Bronchial epithelial cell (primary cell): ENCODE data around the gene CHCHD6. TPM values are rescaled to one million over a fixed set of nuclear protein-coding genes. Genes with fewer than 3 reads are reported as not detected.

Source experiments
- DNase-seq: peaks from one replicate; pipeline ENCODE4 v3.0.0-alpha.2; 2010; ENCODE audit warnings: low read depth
- FAIRE-seq: peaks from 2 replicates; lab custom pipeline; 2011; peaks lifted over from hg19 to GRCh38; lab: Jason Lieb, UNC
- H3K27me3 ChIP-seq: 2 replicates; pipeline ENCODE4 v1.5.1; 2011; ENCODE audit warnings: low read length; ENCODE audit not compliant: control insufficient read depth, insufficient read depth
- H3K36me3 ChIP-seq: 2 replicates; pipeline ENCODE4 v1.5.1; 2011; ENCODE audit warnings: low read length; ENCODE audit not compliant: control insufficient read depth, insufficient read depth
- H3K4me3 ChIP-seq: 2 replicates; pipeline ENCODE4 v1.5.1; 2011; ENCODE audit warnings: mild to moderate bottlenecking, low read depth, low read length, control low read depth
- CTCF ChIP-seq: IDR thresholded peaks from 2 replicates; pipeline ENCODE4 v1.5.1; 2011; ENCODE audit warnings: mild to moderate bottlenecking, moderate library complexity, low read length, control low read depth, inconsistent platforms; ENCODE audit not compliant: insufficient read depth, severe bottlenecking
- total RNA-seq: library from RNA; depleted of rRNA; stranded (reverse); fragments of >200 nt; gene quantifications from 2 replicates; pipeline ENCODE4 v1.2.1, GENCODE V29; 2014

The CHCHD6 gene
- total RNA-seq, 1 donor from 2014 or later = 25.5 TPM

GRCh38 chr3:126960604-126960995 lies 256.6 kb downstream of the CHCHD6 start:
- no peaks in the 10 kb centered on the region for H3K36me3 ChIP-seq
- TF ChIP-seq CTCF = no peak
- no peak for FAIRE-seq
- no peak overlapping the region for H3K4me3 ChIP-seq
- no peaks in the 10 kb centered on the region for H3K27me3 ChIP-seq
- DNase-seq = peak; percentile 10

- FAIRE-seq (peak; percentile 64), DNase-seq (peak; percentile 86)
Measured at GRCh38 chr3:126961191-126961790, 257.3 kb downstream of the CHCHD6 start.

GRCh38 chr3:126961791-126962461 lies 257.9 kb downstream of the CHCHD6 start:
- peak; percentile 49 for DNase-seq
- Histone ChIP-seq H3K36me3 (no peaks in the 10 kb centered on the region), H3K4me3 (no peak overlapping the region), H3K27me3 (no peaks in the 10 kb centered on the region)
- no peak for TF ChIP-seq CTCF
- no peak for FAIRE-seq

More at GRCh38 chr3:126961191-126961790, 257.3 kb downstream of the CHCHD6 start:
- Histone ChIP-seq H3K4me3 (no peak overlapping the region), H3K36me3 (no peaks in the 10 kb centered on the region), H3K27me3 (no peaks in the 10 kb centered on the region)
- TF ChIP-seq CTCF = no peak

GRCh38 chr3:126962756-126963155 lies 258.7 kb downstream of the CHCHD6 start:
- no peak for TF ChIP-seq CTCF
- DNase-seq = no peak
- Histone ChIP-seq H3K36me3 (no peaks in the 10 kb centered on the region), H3K27me3 (no peaks in the 10 kb centered on the region), H3K4me3 (no peak overlapping the region)
- FAIRE-seq = no peak

- H3K27me3 ChIP-seq = no peaks in the 10 kb centered on the region
- H3K4me3 ChIP-seq = no peak overlapping the region
- FAIRE-seq = peak; percentile 43
- no peak for TF ChIP-seq CTCF
- no peaks in the 10 kb centered on the region for H3K36me3 ChIP-seq
- DNase-seq = no peak
Measured at GRCh38 chr3:126963261-126964190, 259.5 kb downstream of the CHCHD6 start.
